ENCODE data around the gene PAX8. TPM values are rescaled to one million over a fixed set of nuclear protein-coding genes. Genes with fewer than 3 reads are reported as not detected.

The PAX8 gene
- total RNA-seq, 2 donors from 2014 or later = 1.1 to 1.9 TPM

GRCh38 chr2:113184531-113185230 lies 94.0 kb downstream of the PAX8 start:
- Histone ChIP-seq H3K9me3 (no peaks in the 10 kb centered on the region), H3K27ac (no peak overlapping the region), H3K9ac (ENCODE audit: low read depth in 2 of 2, low read length in 2 of 2) (no peak overlapping the region), H3K27me3 (no peaks in the 10 kb centered on the region), H3K36me3 (no peaks in the 10 kb centered on the region), H3K4me1 (no peaks in the 10 kb centered on the region), H3K4me3 (no peak overlapping the region)
- TF ChIP-seq, protein P1, sequence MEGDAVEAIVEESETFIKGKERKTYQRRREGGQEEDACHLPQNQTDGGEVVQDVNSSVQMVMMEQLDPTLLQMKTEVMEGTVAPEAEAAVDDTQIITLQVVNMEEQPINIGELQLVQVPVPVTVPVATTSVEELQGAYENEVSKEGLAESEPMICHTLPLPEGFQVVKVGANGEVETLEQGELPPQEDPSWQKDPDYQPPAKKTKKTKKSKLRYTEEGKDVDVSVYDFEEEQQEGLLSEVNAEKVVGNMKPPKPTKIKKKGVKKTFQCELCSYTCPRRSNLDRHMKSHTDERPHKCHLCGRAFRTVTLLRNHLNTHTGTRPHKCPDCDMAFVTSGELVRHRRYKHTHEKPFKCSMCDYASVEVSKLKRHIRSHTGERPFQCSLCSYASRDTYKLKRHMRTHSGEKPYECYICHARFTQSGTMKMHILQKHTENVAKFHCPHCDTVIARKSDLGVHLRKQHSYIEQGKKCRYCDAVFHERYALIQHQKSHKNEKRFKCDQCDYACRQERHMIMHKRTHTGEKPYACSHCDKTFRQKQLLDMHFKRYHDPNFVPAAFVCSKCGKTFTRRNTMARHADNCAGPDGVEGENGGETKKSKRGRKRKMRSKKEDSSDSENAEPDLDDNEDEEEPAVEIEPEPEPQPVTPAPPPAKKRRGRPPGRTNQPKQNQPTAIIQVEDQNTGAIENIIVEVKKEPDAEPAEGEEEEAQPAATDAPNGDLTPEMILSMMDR (IDR thresholded peaks at IDR 0.05) = no peak
- DNase-seq = no peak
- intact Hi-C loops (cut with DNase I) = no loop called here

DNA sequence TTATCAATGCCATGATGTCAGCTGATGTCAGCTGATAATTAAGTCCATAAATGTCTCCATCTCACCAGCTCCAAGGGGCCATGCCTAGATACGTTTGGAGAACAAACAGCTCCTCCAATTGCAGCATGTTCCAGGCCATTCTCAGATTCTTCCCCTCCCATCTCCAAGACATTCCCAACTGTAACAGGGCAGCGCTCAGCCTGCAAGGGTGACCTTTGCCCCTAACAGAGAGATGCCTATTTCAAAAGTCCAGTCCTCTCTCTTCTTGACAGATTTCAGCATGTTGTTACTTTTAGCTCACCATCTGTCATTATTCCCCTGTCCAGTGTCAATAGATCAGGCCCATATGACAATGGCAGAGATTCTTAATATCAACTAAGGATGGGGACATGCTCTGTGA lies 95.0 kb downstream of the PAX8 start:
- Histone ChIP-seq H3K36me3 (no peaks in the 10 kb centered on the region), H3K9ac (ENCODE audit: low read depth in 2 of 2, low read length in 2 of 2) (no peak overlapping the region), H3K27ac (no peak overlapping the region), H3K9me3 (no peaks in the 10 kb centered on the region), H3K4me3 (no peak overlapping the region), H3K27me3 (no peaks in the 10 kb centered on the region), H3K4me1 (no peaks in the 10 kb centered on the region)
- intact Hi-C loops (cut with DNase I) = no loop called here
- DNase-seq = no peak
- TF ChIP-seq, protein P1 (IDR thresholded peaks at IDR 0.05) = no peak

GRCh38 chr2:113183264-113183663 lies 95.5 kb downstream of the PAX8 start:
- Histone ChIP-seq H3K27me3 (no peaks in the 10 kb centered on the region), H3K27ac (no peak overlapping the region), H3K4me1 (no peaks in the 10 kb centered on the region), H3K9ac (ENCODE audit: low read depth in 2 of 2, low read length in 2 of 2) (no peak overlapping the region), H3K9me3 (no peaks in the 10 kb centered on the region), H3K4me3 (no peak overlapping the region), H3K36me3 (no peaks in the 10 kb centered on the region)
- no peak for DNase-seq
- intact Hi-C loops (cut with DNase I) = no loop called here
- TF ChIP-seq, protein P1 (IDR thresholded peaks at IDR 0.05) = no peak

GRCh38 chr2:113182471-113183260 lies 96.1 kb downstream of the PAX8 start:
- Histone ChIP-seq H3K9ac (ENCODE audit: low read depth in 2 of 2, low read length in 2 of 2) (no peak overlapping the region), H3K27ac (no peak overlapping the region), H3K9me3 (no peaks in the 10 kb centered on the region), H3K27me3 (no peaks in the 10 kb centered on the region), H3K4me1 (no peaks in the 10 kb centered on the region), H3K36me3 (no peaks in the 10 kb centered on the region), H3K4me3 (no peak overlapping the region)
- no peak for DNase-seq
- intact Hi-C loops (cut with DNase I) = no loop called here
- TF ChIP-seq, protein P1 (IDR thresholded peaks at IDR 0.05) = no peak

- no peak overlapping the region for H3K9ac ChIP-seq (ENCODE audit: low read depth in 2 of 2, low read length in 2 of 2)
- no peak overlapping the region for H3K27ac ChIP-seq
- TF ChIP-seq, protein P1 (IDR thresholded peaks at IDR 0.05) = no peak
- no peaks in the 10 kb centered on the region for H3K36me3 ChIP-seq
- H3K9me3 ChIP-seq = no peaks in the 10 kb centered on the region
- no peak for DNase-seq
- H3K4me3 ChIP-seq = no peak overlapping the region
- intact Hi-C loops (cut with DNase I) = no loop called here
- no peaks in the 10 kb centered on the region for H3K27me3 ChIP-seq
- no peaks in the 10 kb centered on the region for H3K4me1 ChIP-seq
Measured at GRCh38 chr2:113181258-113182051, 97.3 kb downstream of the PAX8 start.
